IMR-90 (cell line): ENCODE measurements around the gene DLAT. TPM values are rescaled to one million over a fixed set of nuclear protein-coding genes. Genes with fewer than 3 reads are reported as not detected.

Experiments used
- ATAC-seq: fragments of 200-7000 bp; cut with Tn5 transposase; 2 replicates; pipeline ENCODE4 v1.9.1; 2020; ENCODE audit warnings: low read depth, mild to moderate bottlenecking, moderate library complexity
- BruUV-seq: library from RNA; stranded (reverse); fragments of 400-500 nt; replicated peaks from 2 replicates; lab custom pipeline; 2021; lab: Mats Ljungman, UMichigan
- CTCF ChIA-PET: fragments of 300-600 bp; formaldehyde crosslinking; extraction: SDS; loops from one replicate; lab custom pipeline; 2021; ENCODE audit warnings: antibody characterized with exemption; lab: Yijun Ruan, JAX
- POLR2A ChIA-PET: fragments of 300-600 bp; sonication (Branson Sonifier 250); formaldehyde crosslinking; loops from one replicate; lab custom pipeline; 2022; ENCODE audit warnings: antibody characterized with exemption; ENCODE audit not compliant: unreplicated experiment; lab: Charles Lee
- DNase-seq: peaks from one replicate; pipeline ENCODE4 v3.0.0; 2013
- H2AFZ ChIP-seq: replicated peaks from 2 replicates; pipeline ENCODE3; 2013; ENCODE audit warnings: low read length, mild to moderate bottlenecking; ENCODE audit not compliant: poor library complexity
- H2AK5ac ChIP-seq: 2 replicates; pipeline ENCODE4 v1.6.1; 2013; ENCODE audit warnings: low read depth, low read length, inconsistent platforms
- H2AK9ac ChIP-seq: replicated peaks from 2 replicates; pipeline ENCODE3; 2013; ENCODE audit warnings: mild to moderate bottlenecking, low read depth, low read length, moderate library complexity; ENCODE audit not compliant: poor library complexity
- H2BK120ac ChIP-seq: 2 replicates; pipeline ENCODE4 v1.6.1; 2013; ENCODE audit warnings: low read depth, low read length, inconsistent platforms
- H2BK15ac ChIP-seq: 3 replicates; pipeline ENCODE4 v1.6.1; 2013; ENCODE audit warnings: low read depth, low read length, inconsistent platforms
- H2BK20ac ChIP-seq: 2 replicates; pipeline ENCODE4 v1.6.1; 2013; ENCODE audit warnings: low read depth, mild to moderate bottlenecking, inconsistent platforms, low read length, moderate library complexity
- H2BK5ac ChIP-seq: 2 replicates; pipeline ENCODE4 v1.6.1; 2013; ENCODE audit warnings: mild to moderate bottlenecking, low read depth, low read length, inconsistent platforms; ENCODE audit not compliant: poor library complexity, severe bottlenecking
- H3K14ac ChIP-seq: replicated peaks from 2 replicates; pipeline ENCODE4 v1.6.1; 2013; ENCODE audit warnings: low read depth, low read length, inconsistent platforms
- H3K18ac ChIP-seq: 2 replicates; pipeline ENCODE4 v1.6.1; 2013; ENCODE audit warnings: low read depth, low read length, control low read depth
- H3K23ac ChIP-seq: 2 replicates; pipeline ENCODE4 v1.6.1; 2013; ENCODE audit warnings: low read depth, low read length, inconsistent platforms
- H3K27ac ChIP-seq: 2 replicates; pipeline ENCODE4 v1.5.1; 2013; ENCODE audit warnings: mild to moderate bottlenecking, control low read depth, low read length; ENCODE audit not compliant: insufficient read depth
- H3K27me3 ChIP-seq: 2 replicates; pipeline ENCODE4 v1.6.1; 2013; ENCODE audit warnings: low read length; ENCODE audit not compliant: control insufficient read depth, insufficient read depth
- H3K36me3 ChIP-seq: 2 replicates; pipeline ENCODE4 v1.6.1; 2013; ENCODE audit warnings: low read length, mixed read lengths; ENCODE audit not compliant: control insufficient read depth, insufficient read depth
- H3K4ac ChIP-seq: 2 replicates; pipeline ENCODE4 v1.6.1; 2013; ENCODE audit warnings: low read depth, low read length, inconsistent platforms
- H3K4me1 ChIP-seq: 2 replicates; pipeline ENCODE4 v1.6.1; 2013; ENCODE audit warnings: low read length, mixed read lengths; ENCODE audit not compliant: control insufficient read depth, insufficient read depth
- H3K4me2 ChIP-seq: 2 replicates; pipeline ENCODE4 v1.6.1; 2013; ENCODE audit warnings: low read depth, mild to moderate bottlenecking, control low read depth, low read length, moderate library complexity
- H3K4me3 ChIP-seq: 2 replicates; pipeline ENCODE4 v1.5.1; 2013; ENCODE audit warnings: low read depth, mild to moderate bottlenecking, control low read depth, low read length, moderate library complexity; ENCODE audit not compliant: insufficient read depth
- H3K56ac ChIP-seq: 2 replicates; pipeline ENCODE4 v1.6.1; 2013; ENCODE audit warnings: low read length, inconsistent platforms; ENCODE audit not compliant: insufficient read depth; ENCODE audit errors: extremely low read depth
- H3K79me1 ChIP-seq, 2 experiments: 2 replicates each; pipeline ENCODE4 v1.6.1; 2013; ENCODE audit warnings: low read length in 2 of 2, inconsistent platforms in 1 of 2, low read depth in 1 of 2
- H3K9ac ChIP-seq: 2 replicates; pipeline ENCODE4 v1.6.1; 2013; ENCODE audit warnings: low read depth, low read length, control low read depth
- H3K9me1 ChIP-seq: 2 replicates; pipeline ENCODE4 v1.6.1; 2013; ENCODE audit warnings: low read length, inconsistent platforms; ENCODE audit not compliant: insufficient read depth
- H3K9me3 ChIP-seq: 2 replicates; pipeline ENCODE4 v1.6.1; 2013; ENCODE audit warnings: low read length; ENCODE audit not compliant: control insufficient read depth, insufficient read depth
- H4K20me1 ChIP-seq: 2 replicates; pipeline ENCODE4 v1.6.1; 2013; ENCODE audit warnings: low read length, inconsistent platforms; ENCODE audit not compliant: insufficient read depth
- H4K5ac ChIP-seq: 2 replicates; pipeline ENCODE4 v1.6.1; 2013; ENCODE audit warnings: mild to moderate bottlenecking, low read depth, low read length, control low read depth
- H4K8ac ChIP-seq, 2 experiments: 2 replicates each; pipeline ENCODE4 v1.6.1; 2013; ENCODE audit warnings: low read depth in 2 of 2, low read length in 2 of 2, control low read depth in 1 of 2, inconsistent platforms in 1 of 2
- H4K91ac ChIP-seq: 2 replicates; pipeline ENCODE4 v1.6.1; 2013; ENCODE audit warnings: low read depth, low read length, inconsistent platforms; ENCODE audit not compliant: insufficient read depth
- BHLHE40 ChIP-seq: fragments of 150-350 bp; IDR thresholded peaks from 2 replicates; pipeline ENCODE4 v1.6.1; 2016; ENCODE audit warnings: mild to moderate bottlenecking, low read depth, low read length
- CEBPB ChIP-seq: IDR thresholded peaks from 2 replicates; pipeline ENCODE4 v1.6.1; 2012; ENCODE audit warnings: low read depth, low read length, improper control_type of control experiment
- CHD1 ChIP-seq: IDR thresholded peaks from 2 replicates; pipeline ENCODE4 v1.6.1; 2012; ENCODE audit warnings: low read depth, low read length, improper control_type of control experiment
- ELK1 ChIP-seq: fragments of 150-350 bp; IDR thresholded peaks from 2 replicates; pipeline ENCODE4 v1.6.1; 2016; ENCODE audit warnings: low read depth, mild to moderate bottlenecking, low read length, moderate library complexity, borderline replicate concordance
- FOS ChIP-seq: fragments of 150-350 bp; IDR thresholded peaks from 2 replicates; pipeline ENCODE4 v1.6.1; 2016; ENCODE audit warnings: low read depth, low read length
- MAFK ChIP-seq: IDR thresholded peaks from 2 replicates; pipeline ENCODE4 v1.6.1; 2012; ENCODE audit warnings: low read depth, low read length, improper control_type of control experiment
- MAZ ChIP-seq: IDR thresholded peaks from 2 replicates; pipeline ENCODE4 v1.6.1; 2012; ENCODE audit warnings: low read depth, mild to moderate bottlenecking, low read length, improper control_type of control experiment, moderate library complexity, borderline replicate concordance
- MXI1 ChIP-seq: IDR thresholded peaks from 2 replicates; pipeline ENCODE4 v1.6.1; 2012; ENCODE audit warnings: low read depth, mild to moderate bottlenecking, low read length, moderate library complexity, borderline replicate concordance
- POLR2A ChIP-seq: IDR thresholded peaks from 2 replicates; pipeline ENCODE4 v1.6.1; 2012; ENCODE audit warnings: mild to moderate bottlenecking, low read depth, low read length
- RAD21 ChIP-seq: IDR thresholded peaks from 2 replicates; pipeline ENCODE4 v1.6.1; 2012; ENCODE audit warnings: low read length, improper control_type of control experiment
- RCOR1 ChIP-seq: IDR thresholded peaks from 2 replicates; pipeline ENCODE4 v1.6.1; 2012; ENCODE audit warnings: mild to moderate bottlenecking, low read length, improper control_type of control experiment; ENCODE audit not compliant: insufficient replicate concordance
- RFX5 ChIP-seq: IDR thresholded peaks from 2 replicates; pipeline ENCODE4 v1.8.0; 2012; ENCODE audit warnings: low read depth, mild to moderate bottlenecking, low read length, moderate library complexity
- SMC3 ChIP-seq: fragments of 150-350 bp; IDR thresholded peaks from 2 replicates; pipeline ENCODE4 v1.6.1; 2016; ENCODE audit warnings: low read depth, mild to moderate bottlenecking, antibody characterized with exemption, low read length, moderate library complexity
- USF2 ChIP-seq: fragments of 150-350 bp; IDR thresholded peaks from 2 replicates; pipeline ENCODE4 v1.6.1; 2017; ENCODE audit warnings: mild to moderate bottlenecking, antibody characterized with exemption, low read length, low read depth
- WGBS, 2 experiments: methylation state at CpG; one replicate each; pipeline versions ENCODE4 v1.1.5 to v1.1.7; 2013; ENCODE audit warnings: missing lambda C conversion rate in 2 of 2; ENCODE audit not compliant: insufficient read length in 1 of 2; ENCODE audit errors: extremely low coverage in 2 of 2; 5-methylcytosine and 5-hydroxymethylcytosine counted together
- dilution Hi-C: fragments of 300-500 bp; cut with HindIII; formaldehyde crosslinking; loops from one replicate; pipeline ENCODE4 v1.14.3; 2018; ENCODE audit warnings: low sequenced_read_pairs; ENCODE audit not compliant: unreplicated experiment
- in situ Hi-C: fragments of 300-500 bp; cut with MboI; formaldehyde crosslinking; loops from 3 replicates; pipeline ENCODE4 v1.14.3; 2019; ENCODE audit warnings: low sequenced_read_pairs, inconsistent platforms, mixed read lengths
- intact Hi-C: fragments of 100-400 bp; cut with micrococcal nuclease; formaldehyde crosslinking; loops from 2 replicates; pipeline ENCODE4 v1.10.0; 2022
- polyA plus RNA-seq, 3 experiments: library from polyadenylated mRNA; depleted of rRNA; stranded (reverse); fragments of >200 nt; gene quantifications; 2 replicates each; pipeline ENCODE4 v1.2.3, GENCODE V29; 2012; ENCODE audit warnings: low replicate concordance in 1 of 3
- total RNA-seq: library from RNA; depleted of rRNA; stranded (reverse); fragments of >200 nt; gene quantifications from 2 replicates; pipeline ENCODE4 v1.2.3, GENCODE V29; 2012

Gene DLAT
- total and polyA plus RNA-seq, 2 of the 4 experiments (the other 2 are of a cell fraction), result 15.5 to 27.2 TPM

GRCh38 chr11:112086422-112087191, 61.4 kb downstream of the DLAT start, which contains the start of the genes SDHD and TIMM8B:
SDHD (plus strand) TSS chr11:112086873; CDS start chr11:112086908, 35 bp downstream.
TIMM8B (minus strand) TSS chr11:112086756; CDS start chr11:112086723, 33 bp downstream.
- peak within 1 kb of the TSS; percentile 85 for H4K91ac ChIP-seq
- H3K36me3 ChIP-seq, result peaks cover 25% of the 10 kb centered on the region
- dilution Hi-C loops (no loop called here), in situ Hi-C loops (no loop called here), intact Hi-C loops (loop anchor here (1.0 kb wide), 3 partner anchors 89 to 207 kb away; partner anchors contain the start of genes BCO2, CFAP68 and FDXACB1)
- peak within 1 kb of the TSS; percentile 52 for H2BK120ac ChIP-seq
- H3K23ac ChIP-seq, result peak within 1 kb of the TSS; percentile 92
- peak within 1 kb of the TSS; percentile 96 for H3K9ac ChIP-seq
- peak; percentile 92 for ATAC-seq
- H3K9me3 ChIP-seq, result no peaks in the 10 kb centered on the region
- CTCF ChIA-PET, result interaction anchor here (1.0 kb wide), 1 partner anchor 27 kb away, joined by 3 read pairs; no protein-coding TSS in a partner anchor
- H3K4ac ChIP-seq, result peak within 1 kb of the TSS; percentile 88
- peak within 1 kb of the TSS; percentile 76 for H4K5ac ChIP-seq
- BruUV-seq, result no TSS peak
- peak within 1 kb of the TSS; percentile 78 to 97 for H4K8ac ChIP-seq
- H3K79me1 ChIP-seq, result peaks cover 39 to 58% of the 10 kb centered on the region in 2 experiments
- 0 out of 2 replicates have a peak, but pooled peaks cover 6% of the 10 kb centered on the region for H4K20me1 ChIP-seq
- no peaks in the 10 kb centered on the region for H3K27me3 ChIP-seq
- peak within 1 kb of the TSS; percentile 98 for H2AK9ac ChIP-seq
- H3K4me2 ChIP-seq, result peak within 1 kb of the TSS; percentile 92
- peak within 1 kb of the TSS; percentile 23 for H3K18ac ChIP-seq
- peak within 1 kb of the TSS; percentile 94 for H2AFZ ChIP-seq
- H2BK5ac ChIP-seq, result peak within 1 kb of the TSS; percentile 82
- H2BK15ac ChIP-seq, result peak within 1 kb of the TSS; percentile 5; the same call in 1 of the 3 replicates
- peaks cover 5% of the 10 kb centered on the region for H3K9me1 ChIP-seq
- peak within 1 kb of the TSS; percentile 92 for H3K56ac ChIP-seq
- peak within 1 kb of the TSS; percentile 92 for H2AK5ac ChIP-seq
- peak within 1 kb of the TSS; percentile 84 for H3K27ac ChIP-seq
- peak within 1 kb of the TSS; percentile 78 for H3K4me3 ChIP-seq
- peaks cover 2% of the 10 kb centered on the region; the same call in 1 of the 2 replicates for H3K4me1 ChIP-seq
- DNase-seq, result peak; percentile 96
- peak within 1 kb of the TSS; percentile 95 for H3K14ac ChIP-seq
- H2BK20ac ChIP-seq, result no peak within 1 kb of the TSS
- 0% methylated on average over 19 of the region's 45 CpGs; no CpG with 5 or more reads in 1 of the 2 experiments for WGBS, 2 experiments
- POLR2A ChIA-PET, result interaction anchor here (0.5 kb wide), 1 partner anchor 24 kb away, joined by 3 read pairs; no protein-coding TSS in a partner anchor
- TF ChIP-seq BHLHE40, result no peak
- 0 out of 2 replicates have a peak, but pooled peaks have one; percentile 44 for TF ChIP-seq CHD1
- peak; percentile 73 for TF ChIP-seq POLR2A
- no peak for TF ChIP-seq CEBPB
- TF ChIP-seq RAD21, result peak; percentile 45
- TF ChIP-seq MAFK, result no peak
- 0 out of 2 replicates have a peak, but pooled peaks have one; percentile 24 for TF ChIP-seq SMC3
- TF ChIP-seq ELK1, result 0 out of 2 replicates have a peak, but pooled peaks have one; percentile 51
- TF ChIP-seq RCOR1, result no peak
- peak; percentile 22; the same call in 1 of the 2 replicates for TF ChIP-seq MXI1
- TF ChIP-seq USF2, result no peak
- peak; percentile 1; the same call in 1 of the 2 replicates for TF ChIP-seq FOS
- TF ChIP-seq MAZ, result 0 out of 2 replicates have a peak, but pooled peaks have one; percentile 40
- no peak for TF ChIP-seq RFX5
